Measurements from ENCODE around the gene GJC2.
"Not testable (repeated sequence)": the region's sequence is repeated elsewhere in the genome, so short reads cannot be mapped to it uniquely, and the experiment has no call there.

Gene GJC2

GRCh38 chr1:228174482-228175315, 25.0 kb downstream of the GJC2 start:
- no peak for DNase-seq

- no peak for DNase-seq
Observed at GRCh38 chr1:228175316-228176023, 25.7 kb downstream of the GJC2 start.

GRCh38 chr1:228176024-228176395, 26.3 kb downstream of the GJC2 start:
- DNase-seq, result no peak

- no peak for DNase-seq
Observed at GRCh38 chr1:228176461-228177182, 26.9 kb downstream of the GJC2 start.

- DNase-seq, result no peak
Observed at GRCh38 chr1:228177183-228177475, 27.4 kb downstream of the GJC2 start.

GRCh38 chr1:228177721-228178710, 28.3 kb downstream of the GJC2 start:
- DNase-seq, result no peak

GRCh38 chr1:228178737-228179684, 29.3 kb downstream of the GJC2 start:
- no peak for DNase-seq

- DNase-seq, result no peak
Observed at GRCh38 chr1:228180271-228180958, 30.7 kb downstream of the GJC2 start.

GRCh38 chr1:228180959-228181644, 31.4 kb downstream of the GJC2 start:
- no peak for DNase-seq

GRCh38 chr1:228181645-228182034, 31.9 kb downstream of the GJC2 start:
- no peak for DNase-seq

GRCh38 chr1:228182296-228183030, 32.7 kb downstream of the GJC2 start:
- DNase-seq, result no peak

GRCh38 chr1:228184152-228184551, 34.4 kb downstream of the GJC2 start:
- DNase-seq, result no peak

- DNase-seq, result no peak
Observed at GRCh38 chr1:228185641-228185965, 35.9 kb downstream of the GJC2 start.

- not testable (repeated sequence) for DNase-seq
Observed at GRCh38 chr1:228188249-228188648, 38.5 kb downstream of the GJC2 start.

- no peak for DNase-seq
Observed at GRCh38 chr1:228190182-228190581, 40.5 kb downstream of the GJC2 start.

GRCh38 chr1:228190778-228191177, 41.0 kb downstream of the GJC2 start:
- DNase-seq, result no peak

- DNase-seq, result no peak
Observed at GRCh38 chr1:228194436-228194835, 44.7 kb downstream of the GJC2 start.

- DNase-seq, result no peak
Observed at GRCh38 chr1:228194921-228195812, 45.4 kb downstream of the GJC2 start.
